ENCODE measurements around the gene C22orf23. TPM values are rescaled to one million over a fixed set of nuclear protein-coding genes. Genes with fewer than 3 reads are reported as not detected.

The C22orf23 gene
- polyA plus RNA-seq, 1 of the 3 experiments (the other 2 are of a cell fraction) = 0.33 TPM

- no peak for TF ChIP-seq REST (IDR thresholded peaks at IDR 0.05; ENCODE audit: low read depth, low read length)
- TF ChIP-seq GATA2 (CRISPR knock-in tag; IDR thresholded peaks at IDR 0.05) = no peak
- TF ChIP-seq USF1 (IDR thresholded peaks at IDR 0.05; ENCODE audit: borderline replicate concordance, low read depth) = no peak
- TF ChIP-seq RCOR1 (IDR thresholded peaks at IDR 0.05; ENCODE audit: low read length) = no peak
- no peak for TF ChIP-seq FOSL2 (IDR thresholded peaks at IDR 0.05; ENCODE audit: borderline replicate concordance, low read depth)
- TF ChIP-seq NRF1 (IDR thresholded peaks at IDR 0.05; ENCODE audit: low read depth, low read length) = no peak
- no peak for TF ChIP-seq JUND (IDR thresholded peaks at IDR 0.05)
Observed at GRCh38 chr22:37932401-37932800, 21.0 kb downstream of the C22orf23 start (continued).

GRCh38 chr22:37931893-37932389, 21.5 kb downstream of the C22orf23 start:
- H3K9me2 ChIP-seq = no peaks in the 10 kb centered on the region
- TF ChIP-seq NRF1 (IDR thresholded peaks at IDR 0.05; ENCODE audit: low read depth, low read length) (no peak), RFX5 (IDR thresholded peaks at IDR 0.05; ENCODE audit: low read length) (no peak), FOXM1 (IDR thresholded peaks at IDR 0.05; ENCODE audit: low read depth) (no peak), NFIC (IDR thresholded peaks at IDR 0.05; ENCODE audit: borderline replicate concordance) (no peak), FOXJ3 (CRISPR knock-in tag; IDR thresholded peaks at IDR 0.05) (no peak), RCOR1 (IDR thresholded peaks at IDR 0.05; ENCODE audit: low read length) (no peak), SMC3 (IDR thresholded peaks at IDR 0.05; ENCODE audit: low read depth, low read length) (no peak), GATA2 (CRISPR knock-in tag; IDR thresholded peaks at IDR 0.05) (no peak), RXRA (IDR thresholded peaks at IDR 0.05; ENCODE audit: borderline replicate concordance, low read depth) (no peak), USF2 (IDR thresholded peaks at IDR 0.05; ENCODE audit: borderline replicate concordance, low read depth, low read length) (no peak), CTCF (IDR thresholded peaks at IDR 0.05) (no peak)
- no peaks in the 10 kb centered on the region; the same call in 1 of the 2 replicates for H3K79me2 ChIP-seq (ENCODE audit: insufficient read depth)
- H3K9ac ChIP-seq = no peak overlapping the region
- DNase-seq = no peak
- ChIA-PET CTCF (interaction anchor here (1.1 to 3.5 kb wide), 3 partner anchors 16 to 114 kb away, joined by 3 to 13 read pairs (median 10); partner anchors contain the start of gene MICALL1), POLR2A (no interaction called here)
- 90% methylated on average over 5 of the region's 6 CpGs for WGBS (ENCODE audit: low lambda C conversion rate)
- peaks cover 8% of the 10 kb centered on the region; the same call in 1 of the 2 replicates for H4K20me1 ChIP-seq (ENCODE audit: insufficient read depth)
- H3K27me3 ChIP-seq (ENCODE audit: insufficient read depth) = no peaks in the 10 kb centered on the region
- H3K4me2 ChIP-seq = no peak overlapping the region
- no peaks in the 10 kb centered on the region for H3K9me3 ChIP-seq
- no peak overlapping the region for H3K4me3 ChIP-seq (ENCODE audit: low read depth in 2 of 2, low read length in 1 of 2)
- no peak overlapping the region for H2AFZ ChIP-seq (ENCODE audit: low read depth)
- peaks cover 14% of the 10 kb centered on the region for H3F3A ChIP-seq (replicated peaks; ENCODE audit: insufficient read depth)
- H3K36me3 ChIP-seq (replicated peaks in 1 of 2; ENCODE audit: control insufficient read depth in 1 of 2, insufficient read depth in 2 of 2, low read length in 1 of 2) = peaks cover 20 to 22% of the 10 kb centered on the region in 2 experiments
- peaks cover 6 to 7% of the 10 kb centered on the region in 2 experiments; a peak in 3 of 4 replicates for H3K4me1 ChIP-seq (ENCODE audit: control insufficient read depth in 1 of 2, insufficient read depth in 2 of 2, low read depth in 1 of 2, low read length in 1 of 2)
- H3K27ac ChIP-seq (ENCODE audit: low read depth in 2 of 2, low read length in 1 of 2) = no peak overlapping the region
